DOHH2 (cell line): ENCODE results near the gene OSBPL3.

Experiments used
- H3F3A ChIP-seq: fragments of 200-600 bp; sonication (generic), shearing (Covaris generic); 2 replicates; pipeline ENCODE4 v1.6.0; 2016; ENCODE audit warnings: antibody characterized with exemption, mild to moderate bottlenecking; ENCODE audit not compliant: control insufficient read depth, insufficient read depth
- H3K27ac ChIP-seq: fragments of 200-600 bp; sonication (generic); 2 replicates; pipeline ENCODE4 v1.5.1; 2014; ENCODE audit warnings: low read depth, mild to moderate bottlenecking, low read length, moderate library complexity
- H3K27me3 ChIP-seq: fragments of 200-600 bp; sonication (generic); 2 replicates; pipeline ENCODE4 v1.6.1; 2014; ENCODE audit warnings: mild to moderate bottlenecking, low read length, mixed read lengths; ENCODE audit not compliant: control insufficient read depth
- H3K36me3 ChIP-seq: fragments of 200-600 bp; sonication (generic); 2 replicates; pipeline ENCODE4 v1.6.1; 2014; ENCODE audit warnings: mild to moderate bottlenecking, low read length, moderate library complexity, mixed read lengths; ENCODE audit not compliant: control insufficient read depth
- H3K4me1 ChIP-seq: fragments of 200-600 bp; sonication (generic); 2 replicates; pipeline ENCODE4 v1.6.1; 2014; ENCODE audit warnings: mild to moderate bottlenecking, low read length, mixed read lengths; ENCODE audit not compliant: control insufficient read depth
- H3K4me2 ChIP-seq: fragments of 200-600 bp; sonication (generic); 2 replicates; pipeline ENCODE4 v1.6.0; 2014; ENCODE audit warnings: mild to moderate bottlenecking, low read length, moderate library complexity
- H3K4me3 ChIP-seq: fragments of 200-600 bp; sonication (generic); 2 replicates; pipeline ENCODE4 v1.5.1; 2014; ENCODE audit warnings: mild to moderate bottlenecking, low read length, mixed read lengths
- H3K79me2 ChIP-seq: fragments of 200-600 bp; sonication (generic); 2 replicates; pipeline ENCODE4 v1.6.1; 2014; ENCODE audit warnings: mild to moderate bottlenecking, low read length, mixed read lengths; ENCODE audit not compliant: control insufficient read depth
- H3K9me2 ChIP-seq: fragments of 200-600 bp; sonication (generic); replicated peaks from 2 replicates; pipeline ENCODE4 v1.6.1; 2014; ENCODE audit warnings: mild to moderate bottlenecking, low read length, mixed read lengths; ENCODE audit not compliant: control insufficient read depth
- H3K9me3 ChIP-seq: fragments of 200-600 bp; sonication (generic); 2 replicates; pipeline ENCODE4 v1.6.1; 2014; ENCODE audit warnings: antibody characterized with exemption, low read length, mixed read lengths; ENCODE audit not compliant: control insufficient read depth, insufficient read depth
- H4K20me1 ChIP-seq: fragments of 200-600 bp; sonication (generic); 2 replicates; pipeline ENCODE4 v1.6.0; 2014; ENCODE audit warnings: low read depth, mild to moderate bottlenecking, antibody characterized with exemption, low read length, moderate library complexity; ENCODE audit not compliant: control insufficient read depth, insufficient read depth
- CTCF ChIP-seq: fragments of 200-600 bp; sonication (generic); IDR thresholded peaks from one replicate; pipeline ENCODE4 v1.5.1; 2014; ENCODE audit warnings: antibody characterized with exemption, mild to moderate bottlenecking, low read depth, low read length; ENCODE audit not compliant: poor library complexity, severe bottlenecking
- EZH2phosphoT487 ChIP-seq: fragments of 200-600 bp; sonication (generic); IDR thresholded peaks from 2 replicates; pipeline ENCODE4 v1.6.1; 2017; ENCODE audit warnings: borderline replicate concordance, mild to moderate bottlenecking, antibody characterized with exemption, low read length, moderate library complexity, mixed read lengths

The OSBPL3 gene

GRCh38 chr7:24842029-24842428 is 137.9 kb downstream of the OSBPL3 start:
- H3K4me3 ChIP-seq: peak overlapping the region; percentile 82
- peaks cover 79% of the 10 kb centered on the region for H3F3A ChIP-seq
- peaks cover 33% of the 10 kb centered on the region for H3K79me2 ChIP-seq
- H3K9me3 ChIP-seq: no peaks in the 10 kb centered on the region
- H3K36me3 ChIP-seq: peaks cover 50% of the 10 kb centered on the region
- H3K9me2 ChIP-seq: no peaks in the 10 kb centered on the region
- H3K4me2 ChIP-seq: peak overlapping the region; percentile 96
- no peaks in the 10 kb centered on the region for H3K27me3 ChIP-seq
- peak overlapping the region; percentile 99 for H3K27ac ChIP-seq
- peaks cover 100% of the 10 kb centered on the region for H3K4me1 ChIP-seq
- TF ChIP-seq EZH2phosphoT487 (no peak), CTCF (no peak)
- H4K20me1 ChIP-seq: no peaks in the 10 kb centered on the region

GRCh38 chr7:24840563-24840962 is 139.4 kb downstream of the OSBPL3 start:
- peak overlapping the region; percentile 99 for H3K27ac ChIP-seq
- H3K4me3 ChIP-seq: peak overlapping the region; percentile 48
- no peaks in the 10 kb centered on the region for H3K9me3 ChIP-seq
- TF ChIP-seq EZH2phosphoT487: no peak
- no peak for TF ChIP-seq CTCF
- peaks cover 50% of the 10 kb centered on the region for H3K36me3 ChIP-seq
- no peaks in the 10 kb centered on the region for H4K20me1 ChIP-seq
- peaks cover 80% of the 10 kb centered on the region for H3F3A ChIP-seq
- peaks cover 33% of the 10 kb centered on the region for H3K79me2 ChIP-seq
- H3K9me2 ChIP-seq: no peaks in the 10 kb centered on the region
- H3K27me3 ChIP-seq: no peaks in the 10 kb centered on the region
- peak overlapping the region; percentile 96 for H3K4me2 ChIP-seq
- peaks cover 99% of the 10 kb centered on the region for H3K4me1 ChIP-seq

- Histone ChIP-seq H3K79me2 (peaks cover 53% of the 10 kb centered on the region), H3K4me3 (peak overlapping the region; percentile 70), H3K36me3 (peaks cover 76% of the 10 kb centered on the region), H3F3A (peaks cover 60% of the 10 kb centered on the region), H3K4me2 (peak overlapping the region; percentile 76), H4K20me1 (no peaks in the 10 kb centered on the region), H3K4me1 (peaks cover 99% of the 10 kb centered on the region), H3K27me3 (no peaks in the 10 kb centered on the region), H3K27ac (peak overlapping the region; percentile 99), H3K9me3 (no peaks in the 10 kb centered on the region), H3K9me2 (no peaks in the 10 kb centered on the region)
- TF ChIP-seq CTCF (no peak), EZH2phosphoT487 (no peak)
These were observed 143.9 kb downstream of the OSBPL3 start for GRCh38 chr7:24836084-24836483.

- Histone ChIP-seq H3F3A (peaks cover 60% of the 10 kb centered on the region), H3K4me2 (peak overlapping the region; percentile 76)
These were observed 144.3 kb downstream of the OSBPL3 start for GRCh38 chr7:24835643-24836042.

More at GRCh38 chr7:24835643-24836042, 144.3 kb downstream of the OSBPL3 start:
- Histone ChIP-seq H3K36me3 (peaks cover 76% of the 10 kb centered on the region), H3K4me1 (peaks cover 99% of the 10 kb centered on the region), H4K20me1 (no peaks in the 10 kb centered on the region), H3K27ac (peak overlapping the region; percentile 99), H3K9me2 (no peaks in the 10 kb centered on the region), H3K27me3 (no peaks in the 10 kb centered on the region), H3K4me3 (peak overlapping the region; percentile 70), H3K79me2 (peaks cover 48% of the 10 kb centered on the region), H3K9me3 (no peaks in the 10 kb centered on the region)
- TF ChIP-seq CTCF (no peak), EZH2phosphoT487 (no peak)
